ENCODE results near the gene FCN1. TPM values are rescaled to one million over a fixed set of nuclear protein-coding genes. Genes with fewer than 3 reads are reported as not detected.

Gene FCN1
- total RNA-seq, 2 experiments from 2014 or later, result not detected

Other genes with a start within 250 kb of the FCN1 start
- gene FCN2, start 37.1 kb downstream of the FCN1 start, total RNA-seq, result not detected
- gene OLFM1, start 169.8 kb upstream of the FCN1 start, total RNA-seq, result not detected